GM12874 (cell line): ENCODE data around the gene NUMB.

Experiments used
- TF ChIP-seq, protein P1 (sequence below): IDR thresholded peaks from 2 replicates; pipeline ENCODE4 v1.5.1; 2011; ENCODE audit warnings: low read depth, mild to moderate bottlenecking, control low read depth, low read length, moderate library complexity; ENCODE audit not compliant: insufficient read depth

NUMB gene

GRCh38 chr14:73491256-73492042 is 33.1 kb upstream of the NUMB start:
- TF ChIP-seq, protein P1, sequence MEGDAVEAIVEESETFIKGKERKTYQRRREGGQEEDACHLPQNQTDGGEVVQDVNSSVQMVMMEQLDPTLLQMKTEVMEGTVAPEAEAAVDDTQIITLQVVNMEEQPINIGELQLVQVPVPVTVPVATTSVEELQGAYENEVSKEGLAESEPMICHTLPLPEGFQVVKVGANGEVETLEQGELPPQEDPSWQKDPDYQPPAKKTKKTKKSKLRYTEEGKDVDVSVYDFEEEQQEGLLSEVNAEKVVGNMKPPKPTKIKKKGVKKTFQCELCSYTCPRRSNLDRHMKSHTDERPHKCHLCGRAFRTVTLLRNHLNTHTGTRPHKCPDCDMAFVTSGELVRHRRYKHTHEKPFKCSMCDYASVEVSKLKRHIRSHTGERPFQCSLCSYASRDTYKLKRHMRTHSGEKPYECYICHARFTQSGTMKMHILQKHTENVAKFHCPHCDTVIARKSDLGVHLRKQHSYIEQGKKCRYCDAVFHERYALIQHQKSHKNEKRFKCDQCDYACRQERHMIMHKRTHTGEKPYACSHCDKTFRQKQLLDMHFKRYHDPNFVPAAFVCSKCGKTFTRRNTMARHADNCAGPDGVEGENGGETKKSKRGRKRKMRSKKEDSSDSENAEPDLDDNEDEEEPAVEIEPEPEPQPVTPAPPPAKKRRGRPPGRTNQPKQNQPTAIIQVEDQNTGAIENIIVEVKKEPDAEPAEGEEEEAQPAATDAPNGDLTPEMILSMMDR, result no peak

GRCh38 chr14:73489481-73490175 is 31.3 kb upstream of the NUMB start:
- TF ChIP-seq, protein P1, result no peak

DNA sequence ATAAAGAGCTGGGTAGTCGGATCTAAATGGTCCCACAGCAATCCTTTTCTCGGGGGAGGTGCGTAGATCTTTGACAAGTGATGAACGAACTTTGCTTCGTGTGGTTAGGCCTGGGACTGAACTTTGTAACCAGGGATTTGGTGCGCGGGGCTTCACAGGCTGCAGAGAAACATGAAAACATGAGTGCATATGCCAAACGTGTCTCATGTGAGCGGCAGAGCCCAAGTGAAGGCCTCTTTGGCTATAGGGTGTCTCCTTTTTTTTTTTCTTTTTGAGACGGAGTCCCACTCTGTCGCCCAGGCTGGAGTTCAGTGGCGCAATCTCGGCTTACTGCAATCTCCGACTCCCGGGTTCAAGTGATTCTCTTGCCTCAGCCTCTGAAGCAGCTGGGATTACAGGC is 20.3 kb upstream of the NUMB start:
- TF ChIP-seq, protein P1, result no peak

DNA sequence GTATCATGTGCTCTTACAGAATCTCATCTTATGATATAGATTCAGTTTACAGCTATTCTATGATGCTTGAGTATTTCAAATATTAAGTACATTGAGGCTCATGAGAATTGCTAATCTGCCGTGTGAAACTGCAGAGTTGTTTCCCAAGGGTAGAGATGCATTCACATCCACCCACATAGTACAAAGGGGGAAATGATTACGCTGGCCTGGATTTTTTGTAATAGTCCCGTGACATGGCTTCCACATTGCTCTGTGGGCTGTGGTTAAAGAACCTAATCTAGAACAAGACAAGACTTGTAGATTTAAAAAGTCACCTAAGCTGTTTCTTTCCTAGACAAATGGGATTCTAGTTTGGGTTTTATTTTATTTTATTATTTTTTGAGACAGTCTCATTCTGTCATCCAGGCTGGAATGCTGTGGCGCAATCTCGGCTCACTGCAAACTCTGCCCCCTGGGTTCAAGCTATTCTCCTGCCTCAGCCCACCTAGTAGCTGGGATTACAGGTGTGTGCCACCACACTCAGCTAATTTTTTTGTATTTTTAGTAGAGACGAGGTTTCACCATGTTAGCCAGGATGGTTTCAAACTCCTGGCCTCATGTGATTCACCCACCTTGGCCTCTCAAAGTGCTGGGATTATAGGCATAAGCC is 19.4 kb upstream of the NUMB start:
- TF ChIP-seq, protein P1, result no peak

DNA sequence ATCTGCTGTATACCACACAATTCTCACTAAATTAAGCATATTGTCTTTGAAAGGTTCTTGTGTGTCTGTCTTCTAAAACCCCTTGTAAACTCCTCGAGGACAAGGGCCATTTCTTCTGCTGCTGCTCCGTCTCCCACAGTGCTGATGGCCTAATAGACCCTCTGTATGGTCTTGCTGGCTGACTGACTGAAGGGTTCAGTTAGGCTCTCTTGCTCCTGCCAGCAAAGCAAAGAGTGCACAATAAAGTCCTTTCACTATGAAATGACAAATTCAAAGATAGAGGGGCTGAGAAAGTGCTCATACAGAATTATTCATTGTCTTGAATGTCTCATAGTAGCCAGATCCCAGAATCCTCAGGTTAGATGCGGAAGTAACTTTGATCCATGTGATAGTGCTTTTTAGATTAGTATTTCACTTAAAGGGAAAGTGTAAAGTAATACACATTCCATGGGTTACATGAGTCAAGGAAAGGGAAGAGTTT is 18.1 kb upstream of the NUMB start:
- TF ChIP-seq, protein P1, result no peak

GRCh38 chr14:73474952-73475351 is 16.6 kb upstream of the NUMB start:
- TF ChIP-seq, protein P1, result no peak

DNA sequence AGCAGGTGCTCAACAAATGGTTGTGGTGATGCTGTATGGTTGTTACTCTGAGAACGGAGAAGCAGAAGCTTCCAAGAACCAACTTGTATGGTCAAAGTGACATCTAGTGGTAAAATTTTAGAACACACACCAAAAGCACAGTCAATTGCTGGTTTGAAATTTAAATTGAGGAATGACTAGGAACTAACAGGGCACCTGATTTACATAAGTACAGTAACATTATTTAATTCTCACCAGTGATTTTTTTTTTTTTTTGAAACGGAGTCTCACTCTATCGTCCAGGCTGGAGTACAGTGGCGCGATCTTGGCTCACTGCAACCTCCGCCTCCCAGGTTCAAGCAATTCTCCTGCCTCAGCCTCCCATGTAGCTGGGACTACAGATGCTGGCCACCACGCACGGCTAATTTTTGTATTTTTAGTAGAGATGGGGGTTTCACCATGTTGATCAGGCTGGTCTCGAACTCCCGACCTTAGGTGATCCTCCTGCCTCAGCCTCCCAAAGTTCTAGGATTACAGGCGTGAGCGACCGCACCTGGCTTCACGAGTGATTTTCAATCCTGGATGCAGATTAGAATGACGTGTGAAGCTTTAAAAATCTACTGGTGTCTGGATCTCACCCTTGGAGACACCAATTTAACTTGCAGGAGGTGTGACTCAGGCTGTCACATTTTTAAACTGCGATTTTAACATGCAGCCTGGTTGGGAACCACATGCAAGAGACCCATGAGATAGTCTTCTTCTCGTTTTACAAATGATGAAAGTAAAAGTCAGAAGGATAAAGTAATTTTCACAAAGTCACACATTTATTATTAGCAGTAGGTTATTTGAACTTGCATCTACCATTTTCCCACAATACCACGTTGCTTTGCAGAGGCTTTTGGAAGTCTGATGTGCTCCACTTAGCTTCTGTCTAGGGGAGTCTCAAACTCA is 14.1 kb upstream of the NUMB start:
- TF ChIP-seq, protein P1, result peak; percentile 45; the same call in 1 of the 2 replicates
